Loucy (cell line): Measurements from ENCODE around the gene RPS6KA2.

Source experiments
- CTCF ChIP-seq: fragments of 200-600 bp; sonication (generic); conservative IDR thresholded peaks from 2 replicates; pipeline ENCODE4 v1.5.1; 2014; ENCODE audit warnings: mild to moderate bottlenecking, antibody characterized with exemption, low read length
- EZH2phosphoT487 ChIP-seq: fragments of 200-600 bp; IDR thresholded peaks from 2 replicates; pipeline ENCODE4 v1.6.1; 2018; ENCODE audit warnings: antibody characterized with exemption, mild to moderate bottlenecking, moderate library complexity, borderline replicate concordance

GRCh38 chr6:166492092-166492741, 134.8 kb downstream of the RPS6KA2 start:
- TF ChIP-seq CTCF (no peak), EZH2phosphoT487 (no peak)
